Tibial artery (tissue), 4 donors: ENCODE measurements around the gene RASAL2.

Experiments used
- DNase-seq, 2 donors: peaks; one replicate each; pipeline ENCODE4 v3.0.0-alpha.2; 2019
- H3K27ac ChIP-seq, 2 donors: fragments of 200-600 bp; sonication (generic) in 1 of 2; 1 replicate in 1 of 2; 2 replicates in 1 of 2; pipeline ENCODE4 v1.5.1; 2018 to 2019; ENCODE audit warnings: mild to moderate bottlenecking in 1 of 2
- H3K27me3 ChIP-seq, 2 donors: fragments of 200-600 bp; sonication (generic) in 1 of 2; one replicate each; pipeline versions ENCODE4 v1.5.1 to v1.6.0; 2016 to 2019
- H3K36me3 ChIP-seq, 3 donors: fragments of 200-600 bp; sonication (generic) in 2 of 3; one replicate each; pipeline ENCODE4 v1.5.1; 2016 to 2019; ENCODE audit warnings: mild to moderate bottlenecking in 2 of 3
- H3K4me1 ChIP-seq, 4 donors: fragments of 200-600 bp; sonication (generic) in 2 of 4; 1 replicate in 3 of 4; 2 replicates in 1 of 4; pipeline ENCODE4 v1.5.1; 2016 to 2019
- H3K4me3 ChIP-seq, 2 donors: fragments of 200-600 bp; sonication (generic) in 1 of 2; 1 replicate in 1 of 2; 2 replicates in 1 of 2; pipeline ENCODE4 v1.5.1; 2018 to 2019; ENCODE audit warnings: mild to moderate bottlenecking in 2 of 2
- H3K9me3 ChIP-seq, 3 donors: fragments of 200-600 bp; sonication (generic) in 1 of 3; one replicate each; pipeline ENCODE4 v1.5.1; 2016 to 2019
- intact Hi-C: fragments of 100-400 bp; cut with DNase I; formaldehyde crosslinking; loops from one replicate; pipeline ENCODE4 v1.15.0; 2023; ENCODE audit warnings: low total_unique reads
- TF ChIP-seq, protein P1 (sequence below), 2 experiments: fragments of 200-600 bp in 1 of 2; fragments of 450-650 bp in 1 of 2; IDR thresholded peaks; one replicate each; pipeline ENCODE4 v1.5.1; 2017 to 2019; ENCODE audit warnings: antibody characterized with exemption in 2 of 2, mild to moderate bottlenecking in 1 of 2, moderate library complexity in 1 of 2

RASAL2 gene

GRCh38 chr1:178397678-178398077, 303.8 kb downstream of the RASAL2 start:
- no peaks in the 10 kb centered on the region for H3K27me3 ChIP-seq
- intact Hi-C loops = no loop called here
- no peak for DNase-seq
- no peaks in the 10 kb centered on the region for H3K4me1 ChIP-seq
- H3K36me3 ChIP-seq = no peaks in the 10 kb centered on the region
- no peak overlapping the region for H3K27ac ChIP-seq
- H3K4me3 ChIP-seq = no peak overlapping the region
- H3K9me3 ChIP-seq = no peaks in the 10 kb centered on the region
- TF ChIP-seq, protein P1, sequence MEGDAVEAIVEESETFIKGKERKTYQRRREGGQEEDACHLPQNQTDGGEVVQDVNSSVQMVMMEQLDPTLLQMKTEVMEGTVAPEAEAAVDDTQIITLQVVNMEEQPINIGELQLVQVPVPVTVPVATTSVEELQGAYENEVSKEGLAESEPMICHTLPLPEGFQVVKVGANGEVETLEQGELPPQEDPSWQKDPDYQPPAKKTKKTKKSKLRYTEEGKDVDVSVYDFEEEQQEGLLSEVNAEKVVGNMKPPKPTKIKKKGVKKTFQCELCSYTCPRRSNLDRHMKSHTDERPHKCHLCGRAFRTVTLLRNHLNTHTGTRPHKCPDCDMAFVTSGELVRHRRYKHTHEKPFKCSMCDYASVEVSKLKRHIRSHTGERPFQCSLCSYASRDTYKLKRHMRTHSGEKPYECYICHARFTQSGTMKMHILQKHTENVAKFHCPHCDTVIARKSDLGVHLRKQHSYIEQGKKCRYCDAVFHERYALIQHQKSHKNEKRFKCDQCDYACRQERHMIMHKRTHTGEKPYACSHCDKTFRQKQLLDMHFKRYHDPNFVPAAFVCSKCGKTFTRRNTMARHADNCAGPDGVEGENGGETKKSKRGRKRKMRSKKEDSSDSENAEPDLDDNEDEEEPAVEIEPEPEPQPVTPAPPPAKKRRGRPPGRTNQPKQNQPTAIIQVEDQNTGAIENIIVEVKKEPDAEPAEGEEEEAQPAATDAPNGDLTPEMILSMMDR (IDR thresholded peaks at IDR 0.05) = no peak

GRCh38 chr1:178399177-178399728, 305.3 kb downstream of the RASAL2 start:
- Histone ChIP-seq H3K27me3 (no peaks in the 10 kb centered on the region), H3K4me3 (no peak overlapping the region), H3K9me3 (no peaks in the 10 kb centered on the region), H3K27ac (no peak overlapping the region), H3K36me3 (no peaks in the 10 kb centered on the region), H3K4me1 (no peaks in the 10 kb centered on the region)
- TF ChIP-seq, protein P1 (IDR thresholded peaks at IDR 0.05) = no peak
- intact Hi-C loops = no loop called here
- DNase-seq = no peak

DNA sequence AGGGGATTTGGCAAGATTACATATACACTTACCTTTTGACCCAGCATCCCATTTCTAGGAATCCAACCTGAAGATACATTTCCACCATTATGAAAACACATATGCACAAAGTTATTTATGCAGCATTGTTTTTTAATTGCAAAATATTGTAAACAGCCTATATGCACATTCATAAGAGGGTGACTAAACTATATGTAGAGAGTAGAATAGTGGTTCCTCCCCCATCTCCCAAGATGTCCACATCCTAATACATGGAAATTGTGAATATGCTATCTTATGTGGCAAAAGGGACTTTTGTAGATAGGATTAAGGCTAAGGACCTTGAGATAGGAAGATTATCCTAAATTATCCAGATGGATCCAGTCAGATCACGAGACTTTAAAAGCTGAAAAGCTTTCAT, 311.2 kb downstream of the RASAL2 start:
- DNase-seq = no peak
- no peak overlapping the region for H3K4me3 ChIP-seq
- H3K4me1 ChIP-seq = peaks cover 0 to 6% (median 0%) of the 10 kb centered on the region in 4 donors
- TF ChIP-seq, protein P1 (IDR thresholded peaks at IDR 0.05) = no peak
- intact Hi-C loops = no loop called here
- H3K36me3 ChIP-seq = no peaks in the 10 kb centered on the region
- no peaks in the 10 kb centered on the region for H3K27me3 ChIP-seq
- H3K27ac ChIP-seq = no peak overlapping the region
- H3K9me3 ChIP-seq = no peaks in the 10 kb centered on the region

- Histone ChIP-seq H3K27me3 (no peaks in the 10 kb centered on the region), H3K27ac (no peak overlapping the region), H3K36me3 (no peaks in the 10 kb centered on the region), H3K4me3 (no peak overlapping the region), H3K4me1 (peaks cover 0 to 6% (median 0%) of the 10 kb centered on the region in 4 donors), H3K9me3 (no peaks in the 10 kb centered on the region)
- DNase-seq = no peak
- TF ChIP-seq, protein P1 (IDR thresholded peaks at IDR 0.05) = no peak
- intact Hi-C loops = no loop called here
Observed at GRCh38 chr1:178407215-178407614, 313.3 kb downstream of the RASAL2 start.

GRCh38 chr1:178407655-178408054, 313.8 kb downstream of the RASAL2 start:
- TF ChIP-seq, protein P1 (IDR thresholded peaks at IDR 0.05) = no peak
- Histone ChIP-seq H3K4me1 (peaks cover 0 to 6% (median 0%) of the 10 kb centered on the region in 4 donors), H3K27me3 (no peaks in the 10 kb centered on the region), H3K27ac (no peak overlapping the region), H3K4me3 (no peak overlapping the region), H3K36me3 (no peaks in the 10 kb centered on the region), H3K9me3 (no peaks in the 10 kb centered on the region)
- intact Hi-C loops = no loop called here
- no peak for DNase-seq

- TF ChIP-seq, protein P1 (IDR thresholded peaks at IDR 0.05) = no peak
- intact Hi-C loops = no loop called here
- H3K4me3 ChIP-seq = no peak overlapping the region
Observed at GRCh38 chr1:178408871-178409270, 315.0 kb downstream of the RASAL2 start.

More at GRCh38 chr1:178408871-178409270, 315.0 kb downstream of the RASAL2 start:
- Histone ChIP-seq H3K4me1 (peaks cover 0 to 6% (median 0%) of the 10 kb centered on the region in 4 donors), H3K36me3 (no peaks in the 10 kb centered on the region), H3K9me3 (no peaks in the 10 kb centered on the region), H3K27me3 (no peaks in the 10 kb centered on the region), H3K27ac (no peak overlapping the region)
- no peak for DNase-seq
